GM21825 (cell line): ENCODE results near the gene ADGRG1.

Experiments used
- ATAC-seq: cut with Tn5 transposase; IDR thresholded peaks from one replicate; pipeline ENCODE4 v1.9.1; 2021; ENCODE audit warnings: mild to moderate bottlenecking, moderate library complexity; ENCODE audit not compliant: unreplicated experiment

The ADGRG1 gene

GRCh38 chr16:57619606-57620334 is 8.7 kb upstream of the ADGRG1 start:
- no peak for ATAC-seq

- ATAC-seq, result no peak
Measured at GRCh38 chr16:57620335-57621231, 7.8 kb upstream of the ADGRG1 start.

GRCh38 chr16:57621521-57622271 is 6.7 kb upstream of the ADGRG1 start:
- no peak for ATAC-seq

GRCh38 chr16:57622361-57623250 is 5.8 kb upstream of the ADGRG1 start:
- no peak for ATAC-seq

- ATAC-seq, result no peak
Measured at GRCh38 chr16:57623251-57624043, 5.0 kb upstream of the ADGRG1 start.

- ATAC-seq, result no peak
Measured at GRCh38 chr16:57624044-57624688, 4.3 kb upstream of the ADGRG1 start.

- no peak for ATAC-seq
Measured at GRCh38 chr16:57624806-57625500, 3.5 kb upstream of the ADGRG1 start.

GRCh38 chr16:57626420-57627170 is 1.8 kb upstream of the ADGRG1 start:
- no peak for ATAC-seq

- no peak for ATAC-seq
Measured at GRCh38 chr16:57627184-57627871, 1.1 kb upstream of the ADGRG1 start.

GRCh38 chr16:57628783-57629293 is 408 bp downstream of the ADGRG1 start:
- no peak for ATAC-seq

- ATAC-seq, result no peak
Measured at GRCh38 chr16:57629516-57630406, 1.3 kb downstream of the ADGRG1 start.

- no peak for ATAC-seq
Measured at GRCh38 chr16:57630407-57630797, 2.0 kb downstream of the ADGRG1 start.

GRCh38 chr16:57630931-57631845 is 2.8 kb downstream of the ADGRG1 start:
- no peak for ATAC-seq

- no peak for ATAC-seq
Measured at GRCh38 chr16:57632568-57632967, 4.1 kb downstream of the ADGRG1 start.
